Subcutaneous abdominal adipose tissue (tissue), 5 donors: ENCODE measurements around the gene CADPS2.

Source experiments
- H3K27ac ChIP-seq: one replicate; pipeline ENCODE4 v1.7.0; 2013; ENCODE audit warnings: low read depth, mild to moderate bottlenecking, inconsistent platforms, low read length, moderate library complexity
- H3K27me3 ChIP-seq, 5 donors: one replicate each; pipeline ENCODE4 v1.7.0; 2013; ENCODE audit warnings: low read length in 5 of 5, inconsistent platforms in 1 of 5; ENCODE audit not compliant: control insufficient read depth in 5 of 5, insufficient read depth in 4 of 5
- H3K36me3 ChIP-seq, 5 donors: one replicate each; pipeline ENCODE4 v1.7.0; 2013; ENCODE audit warnings: low read length in 5 of 5; ENCODE audit not compliant: control insufficient read depth in 5 of 5, insufficient read depth in 5 of 5
- H3K4me1 ChIP-seq, 5 donors: one replicate each; pipeline ENCODE4 v1.7.0; 2013; ENCODE audit warnings: low read length in 5 of 5, mild to moderate bottlenecking in 3 of 5, moderate library complexity in 1 of 5; ENCODE audit not compliant: control insufficient read depth in 5 of 5, insufficient read depth in 5 of 5
- H3K4me3 ChIP-seq, 5 donors: one replicate each; pipeline ENCODE4 v1.7.0; 2013; ENCODE audit warnings: low read length in 5 of 5, low read depth in 1 of 5
- H3K9ac ChIP-seq, 5 donors: one replicate each; pipeline ENCODE4 v1.7.0; 2013; ENCODE audit warnings: low read length in 5 of 5, mild to moderate bottlenecking in 4 of 5, moderate library complexity in 3 of 5
- H3K9me3 ChIP-seq, 5 donors: one replicate each; pipeline ENCODE4 v1.7.0; 2013; ENCODE audit warnings: low read length in 5 of 5; ENCODE audit not compliant: control insufficient read depth in 5 of 5
- donor health status: healthy.
- donor health status: healthy.
- donor health status: healthy.
- donor health status: healthy.
- donor health status: healthy.

Gene CADPS2

DNA sequence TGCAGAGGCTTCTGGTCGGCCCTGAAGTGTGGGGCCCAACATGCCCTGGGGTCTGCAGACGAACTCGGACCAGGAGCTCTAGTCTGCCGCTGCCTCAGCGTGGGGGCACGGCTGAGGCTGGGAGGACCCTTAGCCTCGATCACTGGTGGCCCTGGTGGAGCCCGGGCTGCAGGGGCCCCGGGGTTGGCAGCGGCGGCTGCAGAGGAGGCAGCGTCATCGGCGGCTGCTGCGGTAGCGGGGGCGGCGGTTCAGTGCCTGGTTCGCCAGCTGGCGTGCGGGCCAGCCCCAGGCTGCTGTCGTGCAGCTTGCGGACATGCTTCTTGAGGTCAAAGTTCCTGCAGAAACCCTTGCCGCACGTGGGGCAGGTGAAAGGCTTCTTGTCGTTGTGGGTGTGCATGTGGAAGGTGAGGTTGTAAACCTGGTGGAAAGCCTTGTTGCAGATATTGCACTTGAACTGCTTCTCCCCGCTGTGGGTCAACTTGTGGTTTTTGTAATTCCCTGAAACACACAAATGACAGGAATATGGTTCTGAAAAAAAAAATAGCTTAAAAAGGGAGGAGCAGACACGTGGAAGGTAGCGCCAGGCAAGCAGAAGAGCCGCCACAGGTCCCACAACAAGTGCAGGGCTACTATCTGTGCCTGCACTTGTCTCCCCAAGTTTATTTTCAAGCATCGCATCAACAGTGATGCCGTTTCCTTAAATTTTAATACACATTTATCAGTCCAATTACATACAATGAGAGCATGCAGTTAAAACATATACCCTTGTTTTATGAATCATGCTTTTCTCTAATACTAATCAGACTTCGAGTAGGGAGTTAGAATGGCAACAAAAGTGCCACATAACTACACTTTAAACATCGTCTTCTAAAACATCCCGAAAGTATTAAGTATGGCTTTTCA lies 584.2 kb downstream of the CADPS2 start:
- Histone ChIP-seq H3K36me3 (no peaks in the 10 kb centered on the region), H3K27me3 (peaks cover 65 to 87% (median 78%) of the 10 kb centered on the region in 5 donors), H3K9ac (no peak overlapping the region), H3K9me3 (peaks cover 0 to 2% (median 0%) of the 10 kb centered on the region in 5 donors), H3K4me1 (peaks cover 4 to 45% (median 41%) of the 10 kb centered on the region in 5 donors), H3K4me3 (no peak overlapping the region), H3K27ac (no peak overlapping the region)

DNA sequence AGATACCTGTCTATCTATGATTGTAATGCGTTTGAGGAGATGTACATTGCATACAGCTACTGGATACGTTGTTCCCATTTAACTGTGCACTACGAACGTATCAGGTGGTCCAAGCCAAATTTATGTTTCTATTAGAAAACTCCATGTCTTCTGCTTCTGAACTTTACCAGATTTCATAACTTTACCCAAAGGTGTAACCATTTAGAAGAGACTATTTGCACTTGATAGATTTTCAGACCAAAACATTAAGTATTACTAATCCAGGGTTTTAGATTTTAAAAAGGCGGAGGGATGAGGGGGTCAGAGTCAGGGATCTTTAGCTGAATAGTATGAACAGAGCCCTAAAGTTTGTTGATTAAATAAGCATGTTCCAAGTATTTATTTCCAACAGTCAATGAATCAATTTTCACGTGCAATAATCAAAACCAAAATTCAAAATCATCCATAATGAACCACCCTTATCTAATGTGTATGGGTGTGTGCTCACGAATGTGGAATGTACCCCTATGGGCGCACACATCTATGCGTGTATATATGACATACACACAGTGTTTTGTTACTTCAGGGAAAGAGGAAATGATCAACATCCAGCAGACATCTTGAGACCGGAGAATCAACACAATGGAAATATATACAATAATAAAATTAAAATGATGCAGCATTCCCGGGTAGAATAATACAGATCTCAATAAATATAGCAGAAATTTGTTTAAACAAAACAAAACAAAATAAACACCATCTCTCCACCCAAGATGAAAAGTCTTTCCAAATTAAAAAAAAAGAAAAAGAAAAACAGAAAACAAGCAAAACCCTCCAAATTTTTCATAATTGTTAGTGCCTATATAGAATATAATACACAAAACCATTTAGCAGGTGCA lies 585.1 kb downstream of the CADPS2 start:
- Histone ChIP-seq H3K27me3 (peaks cover 56 to 78% (median 69%) of the 10 kb centered on the region in 5 donors), H3K27ac (no peak overlapping the region), H3K9ac (no peak overlapping the region), H3K4me3 (no peak overlapping the region), H3K4me1 (peaks cover 4 to 39% (median 36%) of the 10 kb centered on the region in 5 donors), H3K9me3 (peaks cover 0 to 2% (median 0%) of the 10 kb centered on the region in 5 donors), H3K36me3 (no peaks in the 10 kb centered on the region)

DNA sequence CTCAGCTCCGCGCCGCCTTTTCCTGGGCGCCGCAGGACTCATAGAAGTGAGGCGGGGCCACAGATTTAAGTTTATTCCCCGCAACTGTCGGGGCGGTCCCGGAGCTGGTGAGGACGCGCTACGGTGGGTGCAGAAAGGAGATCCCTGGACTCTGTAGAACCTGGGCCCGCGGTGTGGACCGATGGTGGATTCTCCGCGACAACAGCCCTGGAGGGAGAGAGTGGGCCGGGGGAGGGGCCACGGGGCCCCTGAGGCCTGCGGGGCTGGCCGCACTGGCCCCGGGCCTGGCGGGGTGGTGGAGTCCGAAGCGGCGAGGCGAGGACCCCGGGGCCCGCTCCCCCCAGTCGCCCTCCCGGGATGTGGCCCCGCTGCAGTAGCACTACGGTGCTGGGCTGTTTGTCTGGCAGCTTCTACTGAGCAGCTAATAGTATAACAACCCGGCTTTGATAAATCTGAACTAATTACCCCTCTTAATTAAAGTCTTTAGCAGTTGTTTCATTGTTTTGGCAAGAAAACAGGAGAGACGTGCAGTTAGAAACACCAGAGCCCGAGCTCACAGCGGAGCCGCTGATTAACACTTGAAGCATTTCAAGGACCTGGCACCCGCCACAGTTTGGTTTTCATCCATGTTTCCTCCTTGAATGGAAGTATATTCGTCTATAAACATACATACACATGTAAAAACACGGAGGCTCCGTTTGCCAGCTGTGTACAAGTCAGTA lies 585.9 kb downstream of the CADPS2 start:
- Histone ChIP-seq H3K9ac (no peak overlapping the region), H3K27ac (no peak overlapping the region), H3K9me3 (peaks cover 0 to 2% (median 0%) of the 10 kb centered on the region in 5 donors), H3K4me1 (peaks cover 3 to 30% (median 28%) of the 10 kb centered on the region in 5 donors), H3K36me3 (no peaks in the 10 kb centered on the region), H3K4me3 (peak overlapping the region in 4 of 5 donors; percentile 4 to 43 (median 34)), H3K27me3 (peaks cover 54 to 70% (median 61%) of the 10 kb centered on the region in 5 donors)

DNA sequence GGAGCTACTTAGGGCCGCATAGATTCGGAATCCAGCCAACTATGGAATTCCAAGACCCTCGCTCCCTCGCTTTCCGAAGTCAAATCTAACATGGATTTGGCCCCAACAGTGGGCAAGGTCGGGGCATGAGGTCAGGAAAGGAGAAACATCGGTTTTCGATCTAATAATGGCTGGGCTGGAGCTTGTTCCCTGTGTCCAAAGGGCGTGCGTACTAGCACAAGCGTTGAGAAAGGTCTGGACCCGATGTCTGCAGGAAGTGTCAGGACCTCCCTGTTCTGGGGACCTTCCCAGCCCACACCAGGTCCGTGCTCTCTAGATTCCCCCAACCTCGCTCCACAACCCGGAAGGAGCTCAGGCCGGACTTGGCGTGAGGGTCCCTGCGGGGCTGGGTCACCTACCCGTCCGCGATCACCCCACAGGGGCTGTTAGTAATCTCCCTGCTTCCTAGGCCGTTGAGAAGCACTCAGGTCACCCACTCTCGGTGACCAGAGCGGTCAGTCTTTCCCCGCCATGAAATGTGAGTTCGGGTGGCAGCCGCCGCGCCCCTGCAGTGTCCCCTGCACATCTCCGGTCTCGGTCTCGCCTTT lies 586.5 kb downstream of the CADPS2 start:
- Histone ChIP-seq H3K27me3 (peaks cover 49 to 66% (median 59%) of the 10 kb centered on the region in 5 donors), H3K9ac (no peak overlapping the region), H3K4me3 (peak overlapping the region; percentile 4 to 43 (median 29)), H3K9me3 (peaks cover 0 to 2% (median 0%) of the 10 kb centered on the region in 5 donors), H3K4me1 (peaks cover 1 to 24% (median 22%) of the 10 kb centered on the region in 5 donors), H3K27ac (no peak overlapping the region), H3K36me3 (no peaks in the 10 kb centered on the region)

DNA sequence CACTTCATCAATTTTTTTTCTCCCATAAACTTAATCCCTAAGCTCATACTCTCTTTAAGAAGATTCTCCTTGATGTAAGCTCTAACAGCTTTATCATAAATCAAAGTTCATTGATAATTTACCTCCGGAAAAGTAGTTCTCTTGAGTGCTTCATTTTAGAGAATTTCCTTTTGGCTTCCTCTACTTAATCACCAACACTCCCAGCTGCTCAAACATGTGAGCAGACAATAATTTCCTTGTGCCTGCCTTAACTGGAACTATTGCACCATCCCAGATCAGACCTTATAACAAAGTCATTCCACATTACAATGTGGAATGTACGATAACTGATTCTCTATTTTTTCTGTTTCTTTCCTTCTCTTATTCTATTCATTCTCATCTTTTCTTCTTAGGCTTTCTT lies 587.6 kb downstream of the CADPS2 start:
- Histone ChIP-seq H3K27ac (no peak overlapping the region), H3K9ac (no peak overlapping the region), H3K4me1 (peaks cover 0 to 13% (median 11%) of the 10 kb centered on the region in 5 donors), H3K9me3 (no peaks in the 10 kb centered on the region), H3K4me3 (no peak overlapping the region), H3K36me3 (no peaks in the 10 kb centered on the region), H3K27me3 (peaks cover 42 to 56% (median 49%) of the 10 kb centered on the region in 5 donors)

DNA sequence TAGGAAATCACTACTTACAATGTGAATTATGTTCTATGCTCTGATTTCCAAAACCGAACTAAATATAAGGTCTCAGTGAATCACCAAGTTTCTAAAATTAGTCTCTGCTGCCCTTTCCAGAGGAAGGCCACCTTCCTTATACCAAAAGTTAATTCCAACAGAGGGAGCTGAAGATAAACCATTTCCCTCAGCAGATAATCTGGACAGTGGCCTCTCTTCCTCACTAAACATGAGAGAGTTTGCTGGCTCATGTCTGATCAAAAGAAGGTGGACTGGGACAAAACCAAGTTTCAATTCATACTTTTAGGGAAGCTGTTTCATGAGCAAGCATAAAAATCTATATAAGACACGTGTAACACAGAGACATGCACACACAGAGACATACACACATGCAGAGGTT lies 588.1 kb downstream of the CADPS2 start:
- peaks cover 37 to 53% (median 46%) of the 10 kb centered on the region in 5 donors for H3K27me3 ChIP-seq
- no peak overlapping the region for H3K27ac ChIP-seq
- H3K4me3 ChIP-seq: no peak overlapping the region
- H3K36me3 ChIP-seq: no peaks in the 10 kb centered on the region
- H3K4me1 ChIP-seq: peaks cover 0 to 12% (median 10%) of the 10 kb centered on the region in 5 donors
- no peak overlapping the region for H3K9ac ChIP-seq
- no peaks in the 10 kb centered on the region for H3K9me3 ChIP-seq

DNA sequence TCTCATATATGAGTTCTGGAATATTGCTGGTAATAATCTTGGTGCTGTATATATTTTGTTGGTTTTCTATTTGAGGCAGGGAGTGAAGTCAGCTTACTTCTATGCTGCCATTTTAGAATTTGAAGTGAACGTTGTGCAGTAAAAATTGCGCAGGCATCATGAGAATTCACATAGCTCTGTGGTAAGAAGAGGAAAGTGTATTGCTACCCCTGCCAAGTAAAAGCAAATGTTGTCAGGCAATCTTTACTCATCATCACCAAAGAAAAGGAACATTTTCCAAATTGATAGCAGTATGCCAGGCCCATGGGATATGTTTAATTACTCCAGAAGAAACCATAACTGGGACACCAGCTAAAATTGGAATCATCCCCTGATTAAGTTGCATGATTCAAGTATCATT lies 595.1 kb downstream of the CADPS2 start:
- H3K36me3 ChIP-seq: no peaks in the 10 kb centered on the region
- H3K9me3 ChIP-seq: peaks cover 0 to 12% (median 4%) of the 10 kb centered on the region in 5 donors
- H3K4me3 ChIP-seq: no peak overlapping the region
- no peak overlapping the region for H3K27ac ChIP-seq
- H3K9ac ChIP-seq: no peak overlapping the region
- H3K27me3 ChIP-seq: peaks cover 0 to 5% (median 0%) of the 10 kb centered on the region in 5 donors
- H3K4me1 ChIP-seq: no peaks in the 10 kb centered on the region

DNA sequence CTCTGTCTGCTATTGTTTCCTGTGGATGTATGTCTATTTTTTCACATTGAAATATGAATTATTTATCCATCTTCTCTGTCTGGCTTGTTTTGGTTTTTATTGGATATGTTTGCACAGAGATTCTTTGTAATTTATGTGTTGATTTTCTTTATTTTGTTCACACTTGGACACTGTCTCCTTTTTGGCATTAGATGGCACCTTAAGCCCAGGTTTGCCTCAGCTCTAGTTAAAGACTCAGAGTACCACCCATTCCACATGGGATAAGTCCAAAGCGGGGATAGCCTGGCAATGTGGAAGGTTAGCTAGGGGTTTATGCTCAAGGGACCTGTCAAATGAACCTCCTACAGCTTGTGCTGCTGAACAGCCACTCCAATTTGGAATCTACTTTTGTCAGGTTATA lies 595.8 kb downstream of the CADPS2 start:
- peaks cover 0 to 12% (median 4%) of the 10 kb centered on the region in 5 donors for H3K9me3 ChIP-seq
- peaks cover 0 to 4% (median 0%) of the 10 kb centered on the region in 5 donors for H3K27me3 ChIP-seq
- no peaks in the 10 kb centered on the region for H3K4me1 ChIP-seq
- H3K4me3 ChIP-seq: no peak overlapping the region
- no peaks in the 10 kb centered on the region for H3K36me3 ChIP-seq
- H3K27ac ChIP-seq: no peak overlapping the region
- H3K9ac ChIP-seq: no peak overlapping the region

DNA sequence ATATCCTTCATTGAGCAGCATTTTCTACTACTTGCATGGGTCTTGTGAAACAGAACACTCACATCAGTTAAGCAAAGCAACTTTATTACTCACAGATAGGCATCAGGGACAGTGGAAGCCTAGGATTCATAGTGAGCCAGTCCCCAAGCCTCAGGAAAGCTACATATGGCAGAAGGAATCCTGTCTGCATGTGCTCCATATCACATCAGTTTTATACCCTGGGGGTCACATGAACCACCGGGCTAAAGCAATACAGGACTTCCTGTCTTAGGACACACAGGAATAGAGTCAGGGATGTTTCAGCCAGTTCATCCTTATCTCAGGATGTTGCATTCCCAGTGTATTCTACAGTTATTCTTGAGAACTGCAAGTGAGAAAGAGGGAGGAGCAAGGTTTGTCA lies 596.8 kb downstream of the CADPS2 start:
- Histone ChIP-seq H3K36me3 (no peaks in the 10 kb centered on the region), H3K9ac (no peak overlapping the region), H3K9me3 (peaks cover 0 to 12% (median 4%) of the 10 kb centered on the region in 5 donors), H3K27me3 (peaks cover 0 to 4% (median 0%) of the 10 kb centered on the region in 5 donors), H3K4me1 (no peaks in the 10 kb centered on the region), H3K27ac (no peak overlapping the region), H3K4me3 (no peak overlapping the region)
